SK-N-SH (cell line): Measurements from ENCODE around the gene PITPNM3. TPM values are rescaled to one million over a fixed set of nuclear protein-coding genes. Genes with fewer than 3 reads are reported as not detected.

ENCODE experiments used
- CTCF ChIA-PET: fragments of 300-600, 350-600 bp; formaldehyde crosslinking; extraction: SDS; loops from one replicate; lab custom pipeline; 2021; lab: Yijun Ruan, JAX
- POLR2A ChIA-PET: fragments of 350-600 bp; sonication (Branson Sonifier 250); formaldehyde crosslinking; extraction: SDS; loops from one replicate; lab custom pipeline; 2020; ENCODE audit warnings: antibody characterized with exemption, inconsistent platforms; lab: Yijun Ruan, JAX
- DNase-seq: peaks from one replicate; pipeline ENCODE4 v3.0.0; 2012
- H2AFZ ChIP-seq: fragments of 200-600 bp; sonication (generic); 2 replicates; pipeline ENCODE4 v1.8.1; 2016; ENCODE audit warnings: antibody characterized with exemption, mild to moderate bottlenecking, low read depth
- H3F3A ChIP-seq: fragments of 200-600 bp; sonication (generic); replicated peaks from 2 replicates; pipeline ENCODE3; 2016; ENCODE audit warnings: antibody characterized with exemption, mild to moderate bottlenecking; ENCODE audit not compliant: insufficient read depth
- H3K27ac ChIP-seq, 2 experiments: fragments of 200-500 bp in 1 of 2; fragments of 200-600 bp in 1 of 2; sonication (Bioruptor generic) in 1 of 2; sonication (generic), shearing (Covaris generic) in 1 of 2; 2 replicates each; pipeline versions ENCODE4 v1.5.1 to v1.6.1; 2014 to 2016; ENCODE audit warnings: low read depth in 2 of 2, inconsistent platforms in 1 of 2, low read length in 1 of 2, mild to moderate bottlenecking in 1 of 2, mixed read lengths in 1 of 2
- H3K27me3 ChIP-seq: fragments of 200-600 bp; sonication (generic), shearing (Covaris generic); 2 replicates; pipeline ENCODE4 v1.6.1; 2016; ENCODE audit warnings: mixed run types; ENCODE audit not compliant: insufficient read depth
- H3K36me3 ChIP-seq, 2 experiments: fragments of 200-500 bp in 1 of 2; fragments of 200-600 bp in 1 of 2; sonication (Bioruptor generic) in 1 of 2; sonication (generic) in 1 of 2; replicated peaks in 1 of 2; 2 replicates each; pipeline versions ENCODE3 to v1.5.1; 2014 to 2016; ENCODE audit warnings: low read length in 1 of 2, mild to moderate bottlenecking in 1 of 2; ENCODE audit not compliant: insufficient read depth in 2 of 2, control insufficient read depth in 1 of 2
- H3K4me1 ChIP-seq, 2 experiments: fragments of 200-500 bp in 1 of 2; fragments of 200-600 bp in 1 of 2; sonication (Bioruptor generic) in 1 of 2; sonication (generic), shearing (Covaris generic) in 1 of 2; 2 replicates each; pipeline versions ENCODE4 v1.5.1 to v1.6.1; 2014 to 2016; ENCODE audit warnings: low read depth in 1 of 2, low read length in 1 of 2, mixed run types in 1 of 2; ENCODE audit not compliant: insufficient read depth in 2 of 2, control insufficient read depth in 1 of 2
- H3K4me2 ChIP-seq: fragments of 200-600 bp; sonication (generic), shearing (Covaris generic); 2 replicates; pipeline ENCODE4 v1.6.1; 2017; ENCODE audit warnings: mixed run types
- H3K4me3 ChIP-seq, 2 experiments: fragments of 200-500 bp in 1 of 2; fragments of 200-600 bp in 1 of 2; sonication (Bioruptor generic) in 1 of 2; sonication (generic), shearing (Covaris generic) in 1 of 2; 2 replicates each; pipeline versions ENCODE4 v1.5.1 to v1.8.1; 2014 to 2016; ENCODE audit warnings: low read depth in 2 of 2, inconsistent platforms in 1 of 2, low read length in 1 of 2, mild to moderate bottlenecking in 1 of 2, mixed read lengths in 1 of 2, moderate library complexity in 1 of 2
- H3K79me2 ChIP-seq: fragments of 200-600 bp; sonication (generic); 2 replicates; pipeline ENCODE4 v1.8.1; 2017; ENCODE audit warnings: mild to moderate bottlenecking; ENCODE audit not compliant: insufficient read depth
- H3K9ac ChIP-seq: fragments of 200-600 bp; sonication (generic); 2 replicates; pipeline ENCODE4 v1.6.1; 2017; ENCODE audit warnings: mixed run types
- H3K9me2 ChIP-seq: fragments of 200-600 bp; sonication (generic); 2 replicates; pipeline ENCODE4 v1.6.1; 2017; ENCODE audit warnings: mixed run types
- H3K9me3 ChIP-seq: fragments of 200-600 bp; sonication (generic); 2 replicates; pipeline ENCODE4 v1.6.1; 2017; ENCODE audit warnings: mixed run types, mild to moderate bottlenecking, moderate library complexity
- H4K20me1 ChIP-seq: fragments of 200-600 bp; sonication (generic); 2 replicates; pipeline ENCODE4 v1.6.1; 2017; ENCODE audit warnings: mild to moderate bottlenecking, mixed run types; ENCODE audit not compliant: insufficient read depth
- ELF1 ChIP-seq: IDR thresholded peaks from 2 replicates; pipeline ENCODE4 v1.4.0; 2012
- EP300 ChIP-seq, 2 experiments: IDR thresholded peaks; 2 replicates each; pipeline versions ENCODE4 v1.4.0 to v1.6.1; 2012; ENCODE audit warnings: borderline replicate concordance in 1 of 2, low read depth in 1 of 2, low read length in 1 of 2
- FOSL2 ChIP-seq: IDR thresholded peaks from 2 replicates; pipeline ENCODE4 v1.4.0; 2012; ENCODE audit warnings: low read depth, mild to moderate bottlenecking, moderate library complexity, borderline replicate concordance
- JUND ChIP-seq: IDR thresholded peaks from 2 replicates; pipeline ENCODE4 v1.4.0; 2012
- POLR2AphosphoS5 ChIP-seq: IDR thresholded peaks from 2 replicates; pipeline ENCODE4 v1.6.1; 2012; ENCODE audit warnings: low read depth, low read length
- TCF12 ChIP-seq: IDR thresholded peaks from 2 replicates; pipeline ENCODE4 v1.4.0; 2012
- TEAD4 ChIP-seq: IDR thresholded peaks from 2 replicates; pipeline ENCODE4 v1.4.0; 2012; ENCODE audit warnings: mild to moderate bottlenecking, borderline replicate concordance; ENCODE audit not compliant: insufficient read depth
- WGBS: methylation state at CpG from one replicate; pipeline ENCODE4 v1.1.6; 2017; ENCODE audit warnings: low lambda C conversion rate; 5-methylcytosine and 5-hydroxymethylcytosine counted together
- polyA plus RNA-seq, 3 experiments: library from polyadenylated mRNA; depleted of rRNA; stranded (reverse); fragments of >200 nt; gene quantifications; 2 replicates each; pipeline ENCODE4 v1.2.3, GENCODE V29; 2012
- small RNA-seq, 7 experiments: library from RNA; depleted of rRNA; stranded (forward); fragments of <200 nt; gene quantifications; one replicate each; pipeline ENCODE3, GENCODE V24; 2012
- TF ChIP-seq, protein P1 (sequence below): IDR thresholded peaks from 2 replicates; pipeline ENCODE4; 2012
- TF ChIP-seq, protein P2 (sequence below): fragments of 200-600 bp; sonication (generic); IDR thresholded peaks from 2 replicates; pipeline ENCODE4 v1.6.1; 2017; ENCODE audit warnings: antibody characterized with exemption, mild to moderate bottlenecking, moderate library complexity

PITPNM3 gene
- polyA plus RNA-seq, 1 of the 3 experiments (the other 2 are of a cell fraction), result 0.82 TPM

DNA sequence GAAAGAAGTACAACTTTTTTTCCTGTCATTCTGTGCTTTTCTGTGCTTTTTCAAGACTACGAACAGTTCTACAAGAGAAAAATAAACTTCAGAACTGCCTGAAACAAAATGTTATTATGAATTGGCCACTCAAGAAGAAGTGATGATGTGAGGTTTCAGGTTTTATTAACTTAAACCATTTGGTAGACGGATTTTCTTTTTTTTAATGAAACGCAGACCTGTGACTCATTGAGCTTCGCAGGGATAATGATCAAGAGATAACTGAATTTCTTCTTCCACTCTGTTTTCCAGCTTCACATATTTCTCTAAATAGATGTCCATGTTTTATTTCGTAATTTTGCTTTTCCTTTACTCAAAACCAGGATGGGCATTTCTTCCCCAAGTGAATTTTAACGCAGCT lies 154.1 kb downstream of the PITPNM3 start:
- CTCF ChIA-PET, result no interaction called here

More for the DNA sequence above, 154.1 kb downstream of the PITPNM3 start:
- no peak overlapping the region for H3K4me3 ChIP-seq
- H3K9me3 ChIP-seq, result peaks cover 5% of the 10 kb centered on the region; the same call in 1 of the 2 replicates
- no peaks in the 10 kb centered on the region for H4K20me1 ChIP-seq
- H3K9ac ChIP-seq, result no peak overlapping the region
- H3K36me3 ChIP-seq, result no peaks in the 10 kb centered on the region
- no peaks in the 10 kb centered on the region for H3K79me2 ChIP-seq
- no peaks in the 10 kb centered on the region for H3K9me2 ChIP-seq
- TF ChIP-seq, protein P1, sequence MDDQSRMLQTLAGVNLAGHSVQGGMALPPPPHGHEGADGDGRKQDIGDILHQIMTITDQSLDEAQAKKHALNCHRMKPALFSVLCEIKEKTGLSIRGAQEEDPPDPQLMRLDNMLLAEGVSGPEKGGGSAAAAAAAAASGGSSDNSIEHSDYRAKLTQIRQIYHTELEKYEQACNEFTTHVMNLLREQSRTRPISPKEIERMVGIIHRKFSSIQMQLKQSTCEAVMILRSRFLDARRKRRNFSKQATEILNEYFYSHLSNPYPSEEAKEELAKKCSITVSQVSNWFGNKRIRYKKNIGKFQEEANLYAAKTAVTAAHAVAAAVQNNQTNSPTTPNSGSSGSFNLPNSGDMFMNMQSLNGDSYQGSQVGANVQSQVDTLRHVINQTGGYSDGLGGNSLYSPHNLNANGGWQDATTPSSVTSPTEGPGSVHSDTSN, result peak; percentile 83
- 0 out of 4 replicates have a peak, but pooled peaks of 1 of the 2 experiments have one; percentile 34 for TF ChIP-seq EP300 (IDR thresholded peaks at IDR 0.05; ENCODE audit: borderline replicate concordance in 1 of 2, low read depth in 1 of 2, low read length in 1 of 2)
- 0 out of 2 replicates have a peak, but pooled peaks have one; percentile 25 for TF ChIP-seq TEAD4
- TF ChIP-seq JUND, result peak; percentile 77
- TF ChIP-seq, protein P2, sequence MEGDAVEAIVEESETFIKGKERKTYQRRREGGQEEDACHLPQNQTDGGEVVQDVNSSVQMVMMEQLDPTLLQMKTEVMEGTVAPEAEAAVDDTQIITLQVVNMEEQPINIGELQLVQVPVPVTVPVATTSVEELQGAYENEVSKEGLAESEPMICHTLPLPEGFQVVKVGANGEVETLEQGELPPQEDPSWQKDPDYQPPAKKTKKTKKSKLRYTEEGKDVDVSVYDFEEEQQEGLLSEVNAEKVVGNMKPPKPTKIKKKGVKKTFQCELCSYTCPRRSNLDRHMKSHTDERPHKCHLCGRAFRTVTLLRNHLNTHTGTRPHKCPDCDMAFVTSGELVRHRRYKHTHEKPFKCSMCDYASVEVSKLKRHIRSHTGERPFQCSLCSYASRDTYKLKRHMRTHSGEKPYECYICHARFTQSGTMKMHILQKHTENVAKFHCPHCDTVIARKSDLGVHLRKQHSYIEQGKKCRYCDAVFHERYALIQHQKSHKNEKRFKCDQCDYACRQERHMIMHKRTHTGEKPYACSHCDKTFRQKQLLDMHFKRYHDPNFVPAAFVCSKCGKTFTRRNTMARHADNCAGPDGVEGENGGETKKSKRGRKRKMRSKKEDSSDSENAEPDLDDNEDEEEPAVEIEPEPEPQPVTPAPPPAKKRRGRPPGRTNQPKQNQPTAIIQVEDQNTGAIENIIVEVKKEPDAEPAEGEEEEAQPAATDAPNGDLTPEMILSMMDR, result no peak
- TF ChIP-seq ELF1, result no peak
- peak; percentile 95 for TF ChIP-seq TCF12
- TF ChIP-seq FOSL2, result peak; percentile 53; the same call in 1 of the 2 replicates
- TF ChIP-seq POLR2AphosphoS5, result peak; percentile 81; the same call in 1 of the 2 replicates
- TF ChIP-seq, all 33 proteins: peak for 7
- Histone ChIP-seq H2AFZ (no peak overlapping the region), H3K4me1 (no peaks in the 10 kb centered on the region), H3K27me3 (peaks cover 38% of the 10 kb centered on the region), H3K4me2 (peak overlapping the region; percentile 21; the same call in 1 of the 2 replicates), H3K27ac (no peak overlapping the region), H3F3A (peaks cover 9% of the 10 kb centered on the region)
- DNase-seq, result no peak
- POLR2A ChIA-PET, result no interaction called here
- 7% methylated on average over 6 of the region's 6 CpGs for WGBS

Small RNA genes within 50 kb of the gene (small RNA-seq; reads per million reads assigned to genes)
- gene RF00017 (0 reads per million in 7 experiments), gene RNA5SP435 (0 to 38.4 (median 0.59) reads per million in 7 experiments)

Other genes starting within 250 kb of the PITPNM3 start
- not detected in 2 replicates for gene AIPL1, start 121.4 kb downstream of the PITPNM3 start, polyA plus RNA-seq (2012; rRNA removed)
- gene PIMREG, start 112.1 kb downstream of the PITPNM3 start, polyA plus RNA-seq (2012; rRNA removed), result 17.2 and 19.6 TPM in 2 replicates
- 7.2 and 10.3 TPM in 2 replicates for gene KIAA0753, start 84.2 kb upstream of the PITPNM3 start, polyA plus RNA-seq (2012; rRNA removed)
- 644 and 650 TPM in 2 replicates for gene TXNDC17, start 84.5 kb upstream of the PITPNM3 start, polyA plus RNA-seq (2012; rRNA removed)
- 15.1 and 22.0 TPM in 2 replicates for gene MED31, start 95.0 kb upstream of the PITPNM3 start, polyA plus RNA-seq (2012; rRNA removed)
- 2.6 and 2.7 TPM in 2 replicates for gene C17orf100, start 95.2 kb upstream of the PITPNM3 start, polyA plus RNA-seq (2012; rRNA removed)
- not detected in 2 replicates for gene SLC13A5, start 156.8 kb upstream of the PITPNM3 start, polyA plus RNA-seq (2012; rRNA removed)
- 0.02 and 0.03 TPM in 2 replicates for gene XAF1, start 199.5 kb upstream of the PITPNM3 start, polyA plus RNA-seq (2012; rRNA removed)
- not detected in 2 replicates for gene FBXO39, start 219.7 kb upstream of the PITPNM3 start, polyA plus RNA-seq (2012; rRNA removed)